ENCODE measurements around the gene NEURL1. TPM values are rescaled to one million over a fixed set of nuclear protein-coding genes. Genes with fewer than 3 reads are reported as not detected.

NEURL1 gene
- polyA plus RNA-seq, 1 donor from 2014 or later, result 0.35 TPM

- H3K9me3 Mint-ChIP-seq, result no peaks in the 10 kb centered on the region
- H3K4me1 Mint-ChIP-seq, result peaks cover 0 to 3% (median 1%) of the 10 kb centered on the region in 3 donors
- no peak overlapping the region for H3K27ac Mint-ChIP-seq
- H3K4me3 Mint-ChIP-seq, result no peak overlapping the region
- no peaks in the 10 kb centered on the region for H3K27me3 Mint-ChIP-seq
- H3K36me3 Mint-ChIP-seq, result no peaks in the 10 kb centered on the region
These were observed 124.3 kb downstream of the NEURL1 start for GRCh38 chr10:103617602-103618385.

GRCh38 chr10:103618575-103619423 is 125.3 kb downstream of the NEURL1 start:
- no peaks in the 10 kb centered on the region for H3K27me3 Mint-ChIP-seq
- no peaks in the 10 kb centered on the region for H3K36me3 Mint-ChIP-seq
- no peak overlapping the region for H3K27ac Mint-ChIP-seq

GRCh38 chr10:103619424-103620351 is 126.2 kb downstream of the NEURL1 start:
- no peak overlapping the region for H3K4me3 Mint-ChIP-seq
- H3K36me3 Mint-ChIP-seq, result no peaks in the 10 kb centered on the region
- H3K27ac Mint-ChIP-seq, result no peak overlapping the region
- H3K27me3 Mint-ChIP-seq, result no peaks in the 10 kb centered on the region
- peaks cover 0 to 1% (median 0%) of the 10 kb centered on the region in 3 donors for H3K4me1 Mint-ChIP-seq
- no peaks in the 10 kb centered on the region for H3K9me3 Mint-ChIP-seq

More at GRCh38 chr10:103618575-103619423, 125.3 kb downstream of the NEURL1 start:
- Mint-ChIP-seq H3K4me1 (peaks cover 0 to 3% (median 1%) of the 10 kb centered on the region in 3 donors), H3K9me3 (no peaks in the 10 kb centered on the region), H3K4me3 (no peak overlapping the region)

GRCh38 chr10:103620352-103620740 is 126.8 kb downstream of the NEURL1 start:
- Mint-ChIP-seq H3K4me1 (peaks cover 0 to 1% (median 1%) of the 10 kb centered on the region in 3 donors), H3K36me3 (peaks cover 2% of the 10 kb centered on the region), H3K27me3 (no peaks in the 10 kb centered on the region), H3K9me3 (no peaks in the 10 kb centered on the region), H3K27ac (no peak overlapping the region), H3K4me3 (no peak overlapping the region)

- Mint-ChIP-seq H3K4me3 (no peak overlapping the region), H3K27ac (no peak overlapping the region), H3K36me3 (peaks cover 2% of the 10 kb centered on the region), H3K4me1 (peaks cover 0 to 1% (median 1%) of the 10 kb centered on the region in 3 donors), H3K9me3 (no peaks in the 10 kb centered on the region), H3K27me3 (no peaks in the 10 kb centered on the region)
These were observed 127.6 kb downstream of the NEURL1 start for GRCh38 chr10:103620891-103621782.

- Mint-ChIP-seq H3K27me3 (no peaks in the 10 kb centered on the region), H3K9me3 (no peaks in the 10 kb centered on the region), H3K27ac (no peak overlapping the region), H3K36me3 (peaks cover 2% of the 10 kb centered on the region), H3K4me3 (no peak overlapping the region), H3K4me1 (peaks cover 0 to 1% (median 1%) of the 10 kb centered on the region in 3 donors)
These were observed 128.2 kb downstream of the NEURL1 start for GRCh38 chr10:103621783-103622125.

- Mint-ChIP-seq H3K36me3 (peaks cover 2% of the 10 kb centered on the region), H3K9me3 (no peaks in the 10 kb centered on the region), H3K27ac (no peak overlapping the region), H3K27me3 (no peaks in the 10 kb centered on the region), H3K4me1 (peaks cover 0 to 1% (median 1%) of the 10 kb centered on the region in 3 donors), H3K4me3 (no peak overlapping the region)
These were observed 128.8 kb downstream of the NEURL1 start for GRCh38 chr10:103622286-103622685.

GRCh38 chr10:103622935-103623574 is 129.6 kb downstream of the NEURL1 start:
- no peak overlapping the region for H3K4me3 Mint-ChIP-seq
- H3K36me3 Mint-ChIP-seq, result peaks cover 2% of the 10 kb centered on the region
- H3K4me1 Mint-ChIP-seq, result peaks cover 0 to 1% (median 1%) of the 10 kb centered on the region in 3 donors
- no peak overlapping the region for H3K27ac Mint-ChIP-seq
- H3K27me3 Mint-ChIP-seq, result no peaks in the 10 kb centered on the region
- no peaks in the 10 kb centered on the region for H3K9me3 Mint-ChIP-seq

- H3K27me3 Mint-ChIP-seq, result no peaks in the 10 kb centered on the region
- H3K27ac Mint-ChIP-seq, result no peak overlapping the region
- H3K4me1 Mint-ChIP-seq, result peaks cover 0 to 1% (median 0%) of the 10 kb centered on the region in 3 donors
- no peaks in the 10 kb centered on the region for H3K9me3 Mint-ChIP-seq
- H3K4me3 Mint-ChIP-seq, result no peak overlapping the region
- H3K36me3 Mint-ChIP-seq, result peaks cover 2% of the 10 kb centered on the region
These were observed 132.7 kb downstream of the NEURL1 start for GRCh38 chr10:103626178-103626577.

GRCh38 chr10:103627111-103627892 is 133.8 kb downstream of the NEURL1 start:
- Mint-ChIP-seq H3K27me3 (no peaks in the 10 kb centered on the region), H3K36me3 (peaks cover 2% of the 10 kb centered on the region), H3K27ac (no peak overlapping the region), H3K9me3 (no peaks in the 10 kb centered on the region), H3K4me1 (peaks cover 0 to 1% (median 0%) of the 10 kb centered on the region in 3 donors), H3K4me3 (no peak overlapping the region)

- Mint-ChIP-seq H3K27ac (no peak overlapping the region), H3K4me3 (no peak overlapping the region), H3K27me3 (no peaks in the 10 kb centered on the region), H3K4me1 (peaks cover 0 to 1% (median 0%) of the 10 kb centered on the region in 3 donors), H3K36me3 (peaks cover 2% of the 10 kb centered on the region), H3K9me3 (no peaks in the 10 kb centered on the region)
These were observed 134.4 kb downstream of the NEURL1 start for GRCh38 chr10:103627893-103628292.

GRCh38 chr10:103629581-103629980 is 136.1 kb downstream of the NEURL1 start:
- H3K27ac Mint-ChIP-seq, result no peak overlapping the region
- peaks cover 0 to 1% (median 0%) of the 10 kb centered on the region in 3 donors for H3K4me1 Mint-ChIP-seq
- peaks cover 2% of the 10 kb centered on the region for H3K36me3 Mint-ChIP-seq
- no peaks in the 10 kb centered on the region for H3K27me3 Mint-ChIP-seq
- no peak overlapping the region for H3K4me3 Mint-ChIP-seq
- no peaks in the 10 kb centered on the region for H3K9me3 Mint-ChIP-seq

- H3K27me3 Mint-ChIP-seq, result no peaks in the 10 kb centered on the region
- H3K4me1 Mint-ChIP-seq, result peaks cover 0 to under 1% (median 0%) of the 10 kb centered on the region in 3 donors
- peaks cover under 1% of the 10 kb centered on the region for H3K36me3 Mint-ChIP-seq
- no peak overlapping the region for H3K4me3 Mint-ChIP-seq
- no peak overlapping the region for H3K27ac Mint-ChIP-seq
- H3K9me3 Mint-ChIP-seq, result no peaks in the 10 kb centered on the region
These were observed 136.7 kb downstream of the NEURL1 start for GRCh38 chr10:103630156-103630555.

All from IgD-negative memory B cell (primary cell).